ENCODE measurements around the gene TARS2.

Gene TARS2

GRCh38 chr1:150477320-150477719 is 9.9 kb upstream of the TARS2 start:
- Histone ChIP-seq H3K27me3 (ENCODE audit: insufficient read depth, low read length) (no peaks in the 10 kb centered on the region), H3K4me3 (ENCODE audit: low read length) (no peak overlapping the region), H3K27ac (ENCODE audit: low read depth, low read length) (no peak overlapping the region), H3K36me3 (ENCODE audit: insufficient read depth, low read length) (peaks cover 14% of the 10 kb centered on the region), H3K9me3 (ENCODE audit: insufficient read depth, low read depth, low read length) (no peaks in the 10 kb centered on the region), H3K9ac (ENCODE audit: low read depth, low read length) (no peak overlapping the region), H3K4me1 (ENCODE audit: insufficient read depth, low read length) (no peaks in the 10 kb centered on the region)
- 86% methylated on average over 1 of the region's 1 CpG for WGBS

- H3K9me3 ChIP-seq (ENCODE audit: insufficient read depth, low read depth, low read length): no peaks in the 10 kb centered on the region
- no peaks in the 10 kb centered on the region for H3K4me1 ChIP-seq (ENCODE audit: insufficient read depth, low read length)
- 88% methylated on average over 4 of the region's 4 CpGs for WGBS
- H3K4me3 ChIP-seq (ENCODE audit: low read length): no peak overlapping the region
- no peak overlapping the region for H3K9ac ChIP-seq (ENCODE audit: low read depth, low read length)
- no peaks in the 10 kb centered on the region for H3K27me3 ChIP-seq (ENCODE audit: insufficient read depth, low read length)
- H3K36me3 ChIP-seq (ENCODE audit: insufficient read depth, low read length): peaks cover 10% of the 10 kb centered on the region
- H3K27ac ChIP-seq (ENCODE audit: low read depth, low read length): no peak overlapping the region
Observed at GRCh38 chr1:150477733-150478132, 9.5 kb upstream of the TARS2 start.

DNA sequence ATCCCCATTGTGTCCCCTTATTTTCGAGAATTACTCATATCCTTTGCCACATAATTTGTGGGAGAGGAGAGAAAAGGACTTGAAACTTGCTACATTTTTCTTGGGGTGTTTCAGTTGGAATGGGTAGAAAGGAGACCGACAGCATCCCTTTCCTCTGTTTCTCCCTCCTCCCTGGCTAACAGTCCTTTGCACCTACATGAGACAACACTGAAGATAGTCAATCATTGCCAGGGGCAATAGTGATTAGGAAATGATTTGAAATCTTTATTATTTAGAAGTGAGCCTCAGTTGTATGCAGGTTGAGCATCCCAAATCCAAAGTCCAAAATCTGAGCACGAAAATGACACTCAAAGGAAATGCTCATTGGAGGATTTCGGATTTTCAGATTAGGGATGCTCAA is 7.8 kb upstream of the TARS2 start:
- 82% methylated on average over 2 of the region's 4 CpGs for WGBS
- no peak overlapping the region for H3K27ac ChIP-seq (ENCODE audit: low read depth, low read length)
- no peak overlapping the region for H3K4me3 ChIP-seq (ENCODE audit: low read length)

DNA sequence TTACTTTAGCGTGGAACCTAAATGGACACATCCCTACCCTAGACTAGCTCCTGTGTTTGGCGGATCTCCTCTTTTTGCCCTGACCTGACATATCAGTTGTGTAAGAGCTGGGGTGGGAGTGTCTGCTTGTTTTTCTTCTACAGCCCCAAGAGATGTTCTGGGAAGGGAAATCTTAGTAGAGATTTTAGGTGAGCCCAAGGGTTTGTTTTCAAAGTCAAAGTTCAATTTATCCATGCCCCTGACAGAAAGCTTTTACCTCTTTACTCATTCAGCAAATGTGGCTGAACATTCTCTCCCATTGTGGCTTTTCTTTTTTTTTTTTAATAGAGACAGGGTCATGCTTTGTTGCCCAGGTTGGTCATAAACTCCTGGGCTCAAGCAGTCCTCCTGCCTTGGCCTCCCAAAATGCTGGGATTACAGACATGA is 7.3 kb upstream of the TARS2 start:
- WGBS: 74% methylated on average over 2 of the region's 2 CpGs
- no peak overlapping the region for H3K9ac ChIP-seq (ENCODE audit: low read depth, low read length)

More for the DNA sequence above, 7.8 kb upstream of the TARS2 start:
- Histone ChIP-seq H3K4me1 (ENCODE audit: insufficient read depth, low read length) (no peaks in the 10 kb centered on the region), H3K9me3 (ENCODE audit: insufficient read depth, low read depth, low read length) (no peaks in the 10 kb centered on the region), H3K9ac (ENCODE audit: low read depth, low read length) (no peak overlapping the region), H3K27me3 (ENCODE audit: insufficient read depth, low read length) (no peaks in the 10 kb centered on the region), H3K36me3 (ENCODE audit: insufficient read depth, low read length) (no peaks in the 10 kb centered on the region)

DNA sequence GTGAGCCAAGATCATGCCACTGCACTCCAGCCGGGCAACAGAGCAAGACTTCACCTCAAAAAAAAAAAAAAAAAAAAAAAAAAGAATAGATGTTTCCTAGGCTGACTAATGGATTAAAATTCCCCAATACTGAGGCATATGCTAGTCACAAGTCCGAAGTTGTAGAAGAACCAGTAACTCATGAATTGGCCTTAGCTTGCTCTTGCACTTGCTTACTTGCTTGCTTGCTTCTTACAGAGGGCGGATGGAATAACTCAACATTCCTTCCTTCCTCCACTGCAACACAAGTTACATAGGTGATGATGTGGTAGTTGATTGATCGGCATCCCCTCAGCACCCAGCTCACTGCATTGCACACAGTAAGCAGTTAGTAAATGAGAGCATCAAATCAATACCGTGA is 2.8 kb upstream of the TARS2 start:
- H3K27me3 ChIP-seq (ENCODE audit: insufficient read depth, low read length): no peaks in the 10 kb centered on the region
- no peak overlapping the region for H3K27ac ChIP-seq (ENCODE audit: low read depth, low read length)
- no peak overlapping the region for H3K9ac ChIP-seq (ENCODE audit: low read depth, low read length)
- no peaks in the 10 kb centered on the region for H3K9me3 ChIP-seq (ENCODE audit: insufficient read depth, low read depth, low read length)
- peaks cover 8% of the 10 kb centered on the region for H3K36me3 ChIP-seq (ENCODE audit: insufficient read depth, low read length)
- H3K4me1 ChIP-seq (ENCODE audit: insufficient read depth, low read length): no peaks in the 10 kb centered on the region
- 81% methylated on average over 2 of the region's 5 CpGs for WGBS
- H3K4me3 ChIP-seq (ENCODE audit: low read length): no peak overlapping the region

More for the DNA sequence above, 7.3 kb upstream of the TARS2 start:
- Histone ChIP-seq H3K9me3 (ENCODE audit: insufficient read depth, low read depth, low read length) (no peaks in the 10 kb centered on the region), H3K27me3 (ENCODE audit: insufficient read depth, low read length) (no peaks in the 10 kb centered on the region), H3K27ac (ENCODE audit: low read depth, low read length) (no peak overlapping the region), H3K4me3 (ENCODE audit: low read length) (no peak overlapping the region), H3K4me1 (ENCODE audit: insufficient read depth, low read length) (no peaks in the 10 kb centered on the region), H3K36me3 (ENCODE audit: insufficient read depth, low read length) (no peaks in the 10 kb centered on the region)

DNA sequence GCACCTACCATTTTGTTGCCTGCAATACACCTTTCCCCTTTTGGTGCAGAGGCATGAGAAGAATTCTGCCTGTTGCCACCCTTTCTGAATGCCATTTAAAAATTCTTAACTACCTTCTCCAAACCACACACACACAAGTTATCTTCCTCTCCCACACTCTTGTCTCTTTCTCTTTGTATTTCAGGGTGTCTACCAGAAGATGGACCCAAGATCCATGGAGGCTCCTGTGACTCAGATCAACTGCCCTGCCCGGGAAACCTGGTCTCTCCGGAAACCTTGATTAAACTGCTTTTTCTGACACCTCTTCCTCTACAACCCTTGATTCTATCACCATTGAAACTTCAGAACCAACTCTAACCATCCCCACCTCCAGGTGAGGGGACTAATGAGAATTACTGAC is 2.4 kb upstream of the TARS2 start:
- no peaks in the 10 kb centered on the region for H3K9me3 ChIP-seq (ENCODE audit: insufficient read depth, low read depth, low read length)
- H3K27me3 ChIP-seq (ENCODE audit: insufficient read depth, low read length): no peaks in the 10 kb centered on the region
- no peak overlapping the region for H3K27ac ChIP-seq (ENCODE audit: low read depth, low read length)
- no peak overlapping the region for H3K9ac ChIP-seq (ENCODE audit: low read depth, low read length)
- WGBS: 53% methylated on average over 2 of the region's 2 CpGs
- H3K4me1 ChIP-seq (ENCODE audit: insufficient read depth, low read length): no peaks in the 10 kb centered on the region
- no peak overlapping the region for H3K4me3 ChIP-seq (ENCODE audit: low read length)
- peaks cover 13% of the 10 kb centered on the region for H3K36me3 ChIP-seq (ENCODE audit: insufficient read depth, low read length)

DNA sequence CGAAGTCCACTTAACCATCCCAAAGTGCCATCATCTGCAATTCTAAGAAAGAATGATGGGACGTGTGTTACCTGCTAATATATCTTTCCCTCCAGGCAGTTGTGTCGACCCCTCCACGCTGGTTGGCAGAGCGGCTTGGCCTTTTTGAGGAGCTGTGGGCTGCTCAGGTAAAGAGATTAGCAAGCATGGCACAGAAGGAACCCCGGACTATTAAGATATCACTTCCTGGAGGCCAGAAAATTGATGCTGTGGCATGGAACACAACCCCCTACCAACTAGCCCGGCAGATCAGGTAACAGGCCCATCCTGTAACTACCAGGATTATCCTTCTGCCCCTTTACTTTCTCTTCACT is 520 bp downstream of the TARS2 start:
- H3K4me1 ChIP-seq (ENCODE audit: insufficient read depth, low read length): no peaks in the 10 kb centered on the region
- H3K9ac ChIP-seq (ENCODE audit: low read depth, low read length): peak overlapping the region; percentile 79
- peak overlapping the region; percentile 25; the same call in 1 of the 2 replicates for H3K27ac ChIP-seq (ENCODE audit: low read depth, low read length)
- H3K4me3 ChIP-seq (ENCODE audit: low read length): peak overlapping the region; percentile 73
- peaks cover 38% of the 10 kb centered on the region for H3K36me3 ChIP-seq (ENCODE audit: insufficient read depth, low read length)
- no peaks in the 10 kb centered on the region for H3K27me3 ChIP-seq (ENCODE audit: insufficient read depth, low read length)
- 6% methylated on average over 7 of the region's 7 CpGs for WGBS
- H3K9me3 ChIP-seq (ENCODE audit: insufficient read depth, low read depth, low read length): no peaks in the 10 kb centered on the region

DNA sequence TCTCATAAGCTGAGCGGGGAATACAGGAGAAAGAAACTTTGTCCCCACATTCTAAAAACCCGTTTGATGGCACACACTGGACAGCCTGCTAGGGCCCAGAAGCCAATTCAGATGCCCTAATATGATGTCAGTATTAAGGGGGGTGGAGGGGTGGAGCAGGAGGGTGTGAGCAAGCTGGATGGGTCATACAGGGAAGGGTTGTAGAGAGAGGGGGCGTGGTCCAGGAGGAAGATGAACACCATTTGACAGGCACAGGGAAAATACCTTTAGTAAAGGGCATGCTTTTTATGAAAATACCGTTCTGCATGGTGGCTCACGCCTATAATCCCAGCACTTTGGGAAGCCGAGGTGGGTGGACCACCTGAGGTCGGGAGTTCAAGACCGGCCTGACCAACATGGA is 6.0 kb downstream of the TARS2 start:
- Histone ChIP-seq H3K36me3 (ENCODE audit: insufficient read depth, low read length) (peaks cover 72% of the 10 kb centered on the region), H3K27ac (ENCODE audit: low read depth, low read length) (no peak overlapping the region)
- 94% methylated on average over 8 of the region's 8 CpGs for WGBS

GRCh38 chr1:150498342-150498741 is 11.1 kb downstream of the TARS2 start:
- H3K9ac ChIP-seq (ENCODE audit: low read depth, low read length): no peak overlapping the region
- H3K36me3 ChIP-seq (ENCODE audit: insufficient read depth, low read length): peaks cover 67% of the 10 kb centered on the region
- H3K4me3 ChIP-seq (ENCODE audit: low read length): no peak overlapping the region
- H3K27me3 ChIP-seq (ENCODE audit: insufficient read depth, low read length): no peaks in the 10 kb centered on the region
- no peaks in the 10 kb centered on the region for H3K9me3 ChIP-seq (ENCODE audit: insufficient read depth, low read depth, low read length)
- H3K27ac ChIP-seq (ENCODE audit: low read depth, low read length): no peak overlapping the region
- H3K4me1 ChIP-seq (ENCODE audit: insufficient read depth, low read length): no peaks in the 10 kb centered on the region
- WGBS: 96% methylated on average over 10 of the region's 10 CpGs

More for the DNA sequence above, 6.0 kb downstream of the TARS2 start:
- Histone ChIP-seq H3K9ac (ENCODE audit: low read depth, low read length) (no peak overlapping the region), H3K4me1 (ENCODE audit: insufficient read depth, low read length) (no peaks in the 10 kb centered on the region), H3K9me3 (ENCODE audit: insufficient read depth, low read depth, low read length) (no peaks in the 10 kb centered on the region), H3K27me3 (ENCODE audit: insufficient read depth, low read length) (no peaks in the 10 kb centered on the region), H3K4me3 (ENCODE audit: low read length) (no peak overlapping the region)

- peaks cover 53% of the 10 kb centered on the region for H3K36me3 ChIP-seq (ENCODE audit: insufficient read depth, low read length)
- H3K9ac ChIP-seq (ENCODE audit: low read depth, low read length): no peak overlapping the region
- H3K4me1 ChIP-seq (ENCODE audit: insufficient read depth, low read length): peaks cover 6% of the 10 kb centered on the region; the same call in 1 of the 2 replicates
- no peak overlapping the region for H3K27ac ChIP-seq (ENCODE audit: low read depth, low read length)
- 92% methylated on average over 6 of the region's 6 CpGs for WGBS
- no peaks in the 10 kb centered on the region for H3K27me3 ChIP-seq (ENCODE audit: insufficient read depth, low read length)
- no peak overlapping the region for H3K4me3 ChIP-seq (ENCODE audit: low read length)
- no peaks in the 10 kb centered on the region for H3K9me3 ChIP-seq (ENCODE audit: insufficient read depth, low read depth, low read length)
Observed at GRCh38 chr1:150505431-150505830, 18.2 kb downstream of the TARS2 start.

- Histone ChIP-seq H3K9me3 (ENCODE audit: insufficient read depth, low read depth, low read length) (no peaks in the 10 kb centered on the region), H3K9ac (ENCODE audit: low read depth, low read length) (no peak within 1 kb of the TSS), H3K27me3 (ENCODE audit: insufficient read depth, low read length) (no peaks in the 10 kb centered on the region), H3K4me3 (ENCODE audit: low read length) (no peak within 1 kb of the TSS), H3K4me1 (ENCODE audit: insufficient read depth, low read length) (peaks cover 6% of the 10 kb centered on the region; the same call in 1 of the 2 replicates), H3K27ac (ENCODE audit: low read depth, low read length) (0 out of 2 replicates have a peak within 1 kb of the TSS, but pooled peaks have one; percentile 25), H3K36me3 (ENCODE audit: insufficient read depth, low read length) (peaks cover 33% of the 10 kb centered on the region)
- WGBS: 82% methylated on average over 5 of the region's 7 CpGs
Observed at GRCh38 chr1:150507912-150508864, 21.0 kb downstream of the TARS2 start, which contains the start of gene ECM1. Gene ECM1, plus strand, starts transcription at chr1:150508109. Its CDS starts 101 bp downstream, at chr1:150508210.

Measured in HUES64 (cell line).